PC-9 (cell line): ENCODE data around the gene HCLS1.

Experiments used
- EZH2 ChIP-seq: fragments of 200-600 bp; sonication (generic); IDR thresholded peaks from 2 replicates; pipeline ENCODE4 v1.8.0; 2017; ENCODE audit warnings: antibody characterized with exemption, low read depth
- TF ChIP-seq, protein P1 (sequence below): fragments of 200-600 bp; sonication (generic); conservative IDR thresholded peaks from 2 replicates; pipeline ENCODE4 v1.6.1; 2017; ENCODE audit warnings: mixed run types, antibody characterized with exemption, mild to moderate bottlenecking, moderate library complexity

GRCh38 chr3:121654493-121655385, 6.0 kb downstream of the HCLS1 start:
- TF ChIP-seq, protein P1, sequence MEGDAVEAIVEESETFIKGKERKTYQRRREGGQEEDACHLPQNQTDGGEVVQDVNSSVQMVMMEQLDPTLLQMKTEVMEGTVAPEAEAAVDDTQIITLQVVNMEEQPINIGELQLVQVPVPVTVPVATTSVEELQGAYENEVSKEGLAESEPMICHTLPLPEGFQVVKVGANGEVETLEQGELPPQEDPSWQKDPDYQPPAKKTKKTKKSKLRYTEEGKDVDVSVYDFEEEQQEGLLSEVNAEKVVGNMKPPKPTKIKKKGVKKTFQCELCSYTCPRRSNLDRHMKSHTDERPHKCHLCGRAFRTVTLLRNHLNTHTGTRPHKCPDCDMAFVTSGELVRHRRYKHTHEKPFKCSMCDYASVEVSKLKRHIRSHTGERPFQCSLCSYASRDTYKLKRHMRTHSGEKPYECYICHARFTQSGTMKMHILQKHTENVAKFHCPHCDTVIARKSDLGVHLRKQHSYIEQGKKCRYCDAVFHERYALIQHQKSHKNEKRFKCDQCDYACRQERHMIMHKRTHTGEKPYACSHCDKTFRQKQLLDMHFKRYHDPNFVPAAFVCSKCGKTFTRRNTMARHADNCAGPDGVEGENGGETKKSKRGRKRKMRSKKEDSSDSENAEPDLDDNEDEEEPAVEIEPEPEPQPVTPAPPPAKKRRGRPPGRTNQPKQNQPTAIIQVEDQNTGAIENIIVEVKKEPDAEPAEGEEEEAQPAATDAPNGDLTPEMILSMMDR, result no peak
- TF ChIP-seq EZH2, result no peak
